CD14-positive monocyte (primary cell): ENCODE results near the gene VMP1. TPM values are rescaled to one million over a fixed set of nuclear protein-coding genes. Genes with fewer than 3 reads are reported as not detected.

Experiments
- DNase-seq, 3 donors: peaks; one replicate each; pipeline ENCODE4 v3.0.0-alpha.2; 2011 to 2022
- H2AFZ ChIP-seq: 2 replicates; pipeline ENCODE4 v1.6.0; 2012; ENCODE audit warnings: mild to moderate bottlenecking, low read depth, low read length, inconsistent platforms; ENCODE audit not compliant: insufficient read depth, poor library complexity, severe bottlenecking
- H3K27ac ChIP-seq, 2 donors: 1 replicate in 1 of 2; 2 replicates in 1 of 2; pipeline ENCODE4 v1.5.1; 2012 to 2013; ENCODE audit warnings: low read length in 2 of 2, control low read depth in 1 of 2, inconsistent platforms in 1 of 2, low read depth in 1 of 2, mild to moderate bottlenecking in 1 of 2
- H3K27me3 ChIP-seq, 2 donors: one replicate each; pipeline versions ENCODE4 v1.6.0 to v1.6.1; 2011 to 2013; ENCODE audit warnings: low read length in 2 of 2; ENCODE audit not compliant: control insufficient read depth in 2 of 2, insufficient read depth in 2 of 2
- H3K36me3 ChIP-seq, 2 donors: replicated peaks in 1 of 2; 1 replicate in 1 of 2; 2 replicates in 1 of 2; pipeline versions ENCODE4 v1.5.1 to v1.6.1; 2012 to 2013; ENCODE audit warnings: low read length in 2 of 2, control low read depth in 1 of 2, inconsistent platforms in 1 of 2, mild to moderate bottlenecking in 1 of 2; ENCODE audit not compliant: insufficient read depth in 2 of 2, control insufficient read depth in 1 of 2
- H3K4me1 ChIP-seq, 2 donors: 1 replicate in 1 of 2; 2 replicates in 1 of 2; pipeline versions ENCODE4 v1.5.1 to v1.6.1; 2012 to 2013; ENCODE audit warnings: low read length in 2 of 2, control low read depth in 1 of 2, inconsistent platforms in 1 of 2, mild to moderate bottlenecking in 1 of 2, moderate library complexity in 1 of 2; ENCODE audit not compliant: insufficient read depth in 2 of 2, control insufficient read depth in 1 of 2
- H3K4me2 ChIP-seq: replicated peaks from 2 replicates; pipeline ENCODE3; 2012; ENCODE audit warnings: low read length, moderate library complexity, mild to moderate bottlenecking; ENCODE audit not compliant: poor library complexity, severe bottlenecking; ENCODE audit errors: extremely low read depth
- H3K4me3 ChIP-seq, 3 experiments: fragments of 200-600 bp in 1 of 3; sonication (generic) in 1 of 3; replicated peaks in 1 of 3; 1 replicate in 2 of 3; 2 replicates in 1 of 3; pipeline ENCODE4 v1.5.1; 2011 to 2013; ENCODE audit warnings: low read length in 3 of 3, mild to moderate bottlenecking in 3 of 3, control low read depth in 2 of 3, low read depth in 2 of 3, inconsistent platforms in 1 of 3, moderate library complexity in 1 of 3
- H3K79me2 ChIP-seq: 2 replicates; pipeline ENCODE4 v1.6.0; 2012; ENCODE audit warnings: mild to moderate bottlenecking, control low read depth, inconsistent platforms, low read length, moderate library complexity; ENCODE audit not compliant: insufficient read depth
- H3K9ac ChIP-seq: 2 replicates; pipeline ENCODE4 v1.6.0; 2017; ENCODE audit warnings: low read length, mild to moderate bottlenecking; ENCODE audit not compliant: insufficient read depth, poor library complexity, severe bottlenecking
- H3K9me3 ChIP-seq, 2 donors: replicated peaks in 1 of 2; 1 replicate in 1 of 2; 2 replicates in 1 of 2; pipeline versions ENCODE4 v1.5.1 to v1.6.1; 2012 to 2013; ENCODE audit warnings: low read length in 2 of 2, control low read depth in 1 of 2; ENCODE audit not compliant: control insufficient read depth in 1 of 2, insufficient read depth in 1 of 2
- H4K20me1 ChIP-seq: 2 replicates; pipeline ENCODE4 v1.6.0; 2012; ENCODE audit warnings: mild to moderate bottlenecking, low read length, control low read depth, moderate library complexity; ENCODE audit not compliant: insufficient read depth
- H3K27ac Mint-ChIP-seq, 7 donors: one replicate each; pipeline ENCODE4 v1.8.0; 2020; ENCODE audit warnings: mild to moderate bottlenecking in 7 of 7, mixed read lengths in 7 of 7, moderate library complexity in 6 of 7, inconsistent platforms in 2 of 7
- H3K27me3 Mint-ChIP-seq, 3 donors: one replicate each; pipeline ENCODE4 v1.8.0; 2021 to 2022; ENCODE audit warnings: low read depth in 3 of 3, mild to moderate bottlenecking in 3 of 3, mixed read lengths in 3 of 3, moderate library complexity in 3 of 3, inconsistent platforms in 1 of 3
- H3K36me3 Mint-ChIP-seq, 2 donors: one replicate each; pipeline ENCODE4 v1.8.0; 2020; ENCODE audit warnings: mixed read lengths in 2 of 2, inconsistent platforms in 1 of 2, mild to moderate bottlenecking in 1 of 2
- H3K4me1 Mint-ChIP-seq: one replicate; pipeline ENCODE4 v1.8.0; 2020; ENCODE audit warnings: mild to moderate bottlenecking, mixed read lengths
- H3K4me3 Mint-ChIP-seq, 2 donors: one replicate each; pipeline ENCODE4 v1.8.0; 2020; ENCODE audit warnings: mild to moderate bottlenecking in 2 of 2, mixed read lengths in 2 of 2, moderate library complexity in 1 of 2
- H3K9me3 Mint-ChIP-seq, 7 donors: one replicate each; pipeline ENCODE4 v1.8.0; 2020 to 2022; ENCODE audit warnings: mixed read lengths in 7 of 7, mild to moderate bottlenecking in 6 of 7, moderate library complexity in 6 of 7, inconsistent platforms in 2 of 7
- CTCF ChIP-seq: fragments of 200-600 bp; IDR thresholded peaks from one replicate; pipeline ENCODE4 v1.8.0; 2022; ENCODE audit warnings: antibody characterized with exemption, mild to moderate bottlenecking
- WGBS: methylation state at CpG from one replicate; pipeline ENCODE4 v1.1.5; 2013; ENCODE audit warnings: missing lambda C conversion rate; ENCODE audit not compliant: insufficient coverage; 5-methylcytosine and 5-hydroxymethylcytosine counted together
- intact Hi-C, 2 donors: fragments of 100-400 bp; cut with micrococcal nuclease; formaldehyde crosslinking; loops; one replicate each; pipeline versions ENCODE4 v1.15.0 to v1.15.1; 2023
- polyA plus RNA-seq, 3 donors: library from polyadenylated mRNA; depleted of rRNA in 1 of 3; unstranded in 2 of 3; stranded (reverse) in 1 of 3; fragments of 300-500 nt in 2 of 3; fragments of >200 nt in 1 of 3; fragmentation: Illumina TruSeq in 2 of 3; gene quantifications; 1 replicate in 2 of 3; 2 replicates in 1 of 3; pipeline ENCODE4 v1.2.3, GENCODE V29; 2012 to 2021

Gene VMP1
- polyA plus RNA-seq, 3 donors, result 246 to 511 (median 386) TPM

GRCh38 chr17:59837308-59838051 is 130.0 kb downstream of the VMP1 start:
- Histone ChIP-seq H2AFZ (peak overlapping the region; percentile 49), H4K20me1 (peaks cover 40% of the 10 kb centered on the region), H3K27me3 (no peaks in the 10 kb centered on the region), H3K27ac (peak overlapping the region; percentile 85 to 95), H3K36me3 (peaks cover 37 to 56% of the 10 kb centered on the region in 2 donors), H3K4me2 (peak overlapping the region; percentile 98), H3K9ac (peak overlapping the region; percentile 95), H3K4me1 (peaks cover 28 to 31% of the 10 kb centered on the region in 2 donors), H3K9me3 (no peaks in the 10 kb centered on the region), H3K4me3 (peak overlapping the region; percentile 71 to 100 (median 98)), H3K79me2 (peaks cover 68% of the 10 kb centered on the region)
- TF ChIP-seq CTCF, result no peak
- DNase-seq, result peak; percentile 97 to 100 (median 99)
- Mint-ChIP-seq H3K4me3 (peak overlapping the region; percentile 98 to 100), H3K4me1 (peaks cover 31% of the 10 kb centered on the region), H3K9me3 (peaks cover 0 to 5% (median 0%) of the 10 kb centered on the region in 7 donors), H3K27me3 (peaks cover 0 to 3% (median 0%) of the 10 kb centered on the region in 3 donors), H3K36me3 (peaks cover 53 to 77% of the 10 kb centered on the region in 2 donors), H3K27ac (peak overlapping the region; percentile 92 to 100 (median 97))
- WGBS, result no CpG with 5 or more reads among the region's 8 CpGs
- intact Hi-C loops, result loop anchor here (5.0 kb wide), 2 partner anchors 35 to 50 kb away; no protein-coding TSS in a partner anchor

- peak overlapping the region; percentile 71 to 100 (median 98) for H3K4me3 ChIP-seq
- no peak overlapping the region for H2AFZ ChIP-seq
- DNase-seq, result peak in 1 of 3 donors; percentile 43
- H3K4me1 ChIP-seq, result peaks cover 33 to 39% of the 10 kb centered on the region in 2 donors
- peaks cover 0 to 3% (median 0%) of the 10 kb centered on the region in 3 donors for H3K27me3 Mint-ChIP-seq
- H4K20me1 ChIP-seq, result peaks cover 45% of the 10 kb centered on the region
- WGBS, result 0% methylated on average over 1 of the region's 8 CpGs
- intact Hi-C loops, result loop anchor here (5.0 kb wide), 2 partner anchors 36 to 51 kb away; no protein-coding TSS in a partner anchor
- peak overlapping the region; percentile 95 for H3K9ac ChIP-seq
- peaks cover 36% of the 10 kb centered on the region for H3K4me1 Mint-ChIP-seq
- H3K27me3 ChIP-seq, result no peaks in the 10 kb centered on the region
- peak overlapping the region; percentile 98 for H3K4me2 ChIP-seq
- H3K9me3 Mint-ChIP-seq, result peaks cover 0 to 5% (median 0%) of the 10 kb centered on the region in 7 donors
- H3K79me2 ChIP-seq, result peaks cover 73% of the 10 kb centered on the region
- H3K36me3 Mint-ChIP-seq, result peaks cover 50 to 75% of the 10 kb centered on the region in 2 donors
- H3K27ac Mint-ChIP-seq, result peak overlapping the region; percentile 92 to 100 (median 97)
- TF ChIP-seq CTCF, result no peak
- H3K27ac ChIP-seq, result peak overlapping the region; percentile 85 to 95
- peaks cover 37 to 56% of the 10 kb centered on the region in 2 donors for H3K36me3 ChIP-seq
- no peaks in the 10 kb centered on the region for H3K9me3 ChIP-seq
- peak overlapping the region; percentile 98 to 100 for H3K4me3 Mint-ChIP-seq
These were observed 130.8 kb downstream of the VMP1 start for GRCh38 chr17:59838052-59838916.
